ENCODE results near the gene GLI1. TPM values are rescaled to one million over a fixed set of nuclear protein-coding genes. Genes with fewer than 3 reads are reported as not detected.

The GLI1 gene
- total RNA-seq, 4 donors from 2014 or later = 0.17 to 0.98 (median 0.84) TPM; not detected in 1

- DNase-seq (ENCODE audit: extremely low spot score) = no peak
- Histone ChIP-seq H3K27ac (replicated peaks in 1 of 4) (no peak within 1 kb of the TSS), H3K9me3 (no peaks in the 10 kb centered on the region), H3K36me3 (no peaks in the 10 kb centered on the region), H3K4me3 (no peak within 1 kb of the TSS), H3K27me3 (peaks cover 0 to 15% (median 0%) of the 10 kb centered on the region in 4 donors), H3K4me1 (peaks cover 19 to 27% (median 25%) of the 10 kb centered on the region in 4 donors)
- intact Hi-C loops (cut with DNase I) = no loop called here
- TF ChIP-seq POLR2A (IDR thresholded peaks at IDR 0.05; ENCODE audit: low read depth) = no peak
- TF ChIP-seq EP300 (IDR thresholded peaks at IDR 0.05) = no peak
- 54% methylated on average over 6 of the region's 10 CpGs for WGBS
Observed at GRCh38 chr12:57454566-57455373, 4.8 kb upstream of the GLI1 start, which contains the start of gene INHBE. INHBE (plus strand) TSS chr12:57455307; CDS start chr12:57455537, 230 bp downstream.

- intact Hi-C loops (cut with DNase I) = no loop called here
- Histone ChIP-seq H3K27me3 (peaks cover 0 to 18% (median 0%) of the 10 kb centered on the region in 4 donors), H3K4me3 (no peak overlapping the region), H3K4me1 (peaks cover 27 to 35% (median 32%) of the 10 kb centered on the region in 4 donors), H3K9me3 (no peaks in the 10 kb centered on the region), H3K36me3 (no peaks in the 10 kb centered on the region), H3K27ac (replicated peaks in 1 of 4) (no peak overlapping the region)
- no peak for TF ChIP-seq CTCF (IDR thresholded peaks at IDR 0.05)
- no peak for DNase-seq (ENCODE audit: extremely low spot score)
- 46% methylated on average over 8 of the region's 10 CpGs for WGBS
Observed at GRCh38 chr12:57455374-57456144, 4.0 kb upstream of the GLI1 start.

- Histone ChIP-seq H3K4me1 (peaks cover 33 to 41% (median 39%) of the 10 kb centered on the region in 4 donors), H3K4me3 (no peak overlapping the region), H3K9me3 (no peaks in the 10 kb centered on the region), H3K36me3 (no peaks in the 10 kb centered on the region), H3K27me3 (peaks cover 0 to 24% (median 2%) of the 10 kb centered on the region in 4 donors), H3K27ac (replicated peaks in 1 of 4) (no peak overlapping the region)
- intact Hi-C loops (cut with DNase I) = no loop called here
- 23% methylated on average over 6 of the region's 15 CpGs for WGBS
- no peak for TF ChIP-seq EP300 (IDR thresholded peaks at IDR 0.05)
- TF ChIP-seq CTCF (IDR thresholded peaks at IDR 0.05) = peak in 2 of 3 experiments; percentile 22 to 45
- TF ChIP-seq POLR2AphosphoS5 (IDR thresholded peaks at IDR 0.05) = no peak
- DNase-seq (ENCODE audit: extremely low spot score) = no peak
Observed at GRCh38 chr12:57456145-57456700, 3.4 kb upstream of the GLI1 start.

GRCh38 chr12:57456737-57457490, 2.7 kb upstream of the GLI1 start:
- H3K9me3 ChIP-seq = no peaks in the 10 kb centered on the region
- intact Hi-C loops (cut with DNase I) = no loop called here

More at GRCh38 chr12:57456737-57457490, 2.7 kb upstream of the GLI1 start:
- Histone ChIP-seq H3K27ac (replicated peaks in 1 of 4) (no peak overlapping the region), H3K36me3 (no peaks in the 10 kb centered on the region), H3K27me3 (peaks cover 0 to 28% (median 4%) of the 10 kb centered on the region in 4 donors), H3K4me1 (peaks cover 36 to 46% (median 42%) of the 10 kb centered on the region in 4 donors), H3K4me3 (no peak overlapping the region)
- WGBS = 89% methylated on average over 5 of the region's 6 CpGs
- TF ChIP-seq EP300 (IDR thresholded peaks at IDR 0.05) = no peak
- no peak for TF ChIP-seq POLR2AphosphoS5 (IDR thresholded peaks at IDR 0.05)
- TF ChIP-seq CTCF (IDR thresholded peaks at IDR 0.05) = no peak
- no peak for TF ChIP-seq POLR2A (IDR thresholded peaks at IDR 0.05; ENCODE audit: low read depth)
- no peak for DNase-seq (ENCODE audit: extremely low spot score)

All from esophagus muscularis mucosa (tissue), 4 donors.